ENCODE data around the gene SLC25A27.

DNA sequence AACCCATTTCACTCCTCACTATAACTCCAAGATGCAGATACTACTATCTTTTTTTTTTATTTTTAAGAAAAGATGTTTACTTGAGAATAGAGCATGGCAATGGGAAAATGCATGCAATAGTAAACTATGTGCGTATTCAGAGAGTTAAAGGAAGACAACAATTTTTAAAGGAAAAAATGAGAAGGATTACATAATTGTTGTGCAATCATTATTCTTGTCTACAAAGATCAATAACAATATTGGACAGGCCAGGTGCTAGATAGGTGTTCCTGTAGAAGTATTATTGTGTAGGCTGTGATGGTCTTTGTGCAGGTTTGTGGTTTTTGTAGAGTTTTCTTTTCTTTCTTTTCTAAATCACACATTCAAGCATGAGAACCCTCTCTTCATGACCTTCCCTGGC, 20.7 kb upstream of the SLC25A27 start:
- TF ChIP-seq, protein P1, sequence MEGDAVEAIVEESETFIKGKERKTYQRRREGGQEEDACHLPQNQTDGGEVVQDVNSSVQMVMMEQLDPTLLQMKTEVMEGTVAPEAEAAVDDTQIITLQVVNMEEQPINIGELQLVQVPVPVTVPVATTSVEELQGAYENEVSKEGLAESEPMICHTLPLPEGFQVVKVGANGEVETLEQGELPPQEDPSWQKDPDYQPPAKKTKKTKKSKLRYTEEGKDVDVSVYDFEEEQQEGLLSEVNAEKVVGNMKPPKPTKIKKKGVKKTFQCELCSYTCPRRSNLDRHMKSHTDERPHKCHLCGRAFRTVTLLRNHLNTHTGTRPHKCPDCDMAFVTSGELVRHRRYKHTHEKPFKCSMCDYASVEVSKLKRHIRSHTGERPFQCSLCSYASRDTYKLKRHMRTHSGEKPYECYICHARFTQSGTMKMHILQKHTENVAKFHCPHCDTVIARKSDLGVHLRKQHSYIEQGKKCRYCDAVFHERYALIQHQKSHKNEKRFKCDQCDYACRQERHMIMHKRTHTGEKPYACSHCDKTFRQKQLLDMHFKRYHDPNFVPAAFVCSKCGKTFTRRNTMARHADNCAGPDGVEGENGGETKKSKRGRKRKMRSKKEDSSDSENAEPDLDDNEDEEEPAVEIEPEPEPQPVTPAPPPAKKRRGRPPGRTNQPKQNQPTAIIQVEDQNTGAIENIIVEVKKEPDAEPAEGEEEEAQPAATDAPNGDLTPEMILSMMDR (IDR thresholded peaks at IDR 0.05), result no peak
- no peak for TF ChIP-seq POLR2A (IDR thresholded peaks at IDR 0.05)
